M059J (cell line): ENCODE data around the gene NUDT16L1. TPM values are rescaled to one million over a fixed set of nuclear protein-coding genes. Genes with fewer than 3 reads are reported as not detected.
"Not testable (repeated sequence)": the region's sequence is repeated elsewhere in the genome, so short reads cannot be mapped to it uniquely, and the experiment has no call there.

Experiments used
- DNase-seq: peaks from one replicate; pipeline ENCODE4 v3.0.0-alpha.2; 2012; ENCODE audit warnings: low read depth
- total RNA-seq: library from RNA; depleted of rRNA; stranded (reverse); fragments of >200 nt; shearing (Covaris generic); gene quantifications from 2 replicates; pipeline ENCODE4 v1.2.3, GENCODE V29; 2014

The NUDT16L1 gene
- total RNA-seq, 1 experiment from 2014 or later: 25.7 TPM

DNA sequence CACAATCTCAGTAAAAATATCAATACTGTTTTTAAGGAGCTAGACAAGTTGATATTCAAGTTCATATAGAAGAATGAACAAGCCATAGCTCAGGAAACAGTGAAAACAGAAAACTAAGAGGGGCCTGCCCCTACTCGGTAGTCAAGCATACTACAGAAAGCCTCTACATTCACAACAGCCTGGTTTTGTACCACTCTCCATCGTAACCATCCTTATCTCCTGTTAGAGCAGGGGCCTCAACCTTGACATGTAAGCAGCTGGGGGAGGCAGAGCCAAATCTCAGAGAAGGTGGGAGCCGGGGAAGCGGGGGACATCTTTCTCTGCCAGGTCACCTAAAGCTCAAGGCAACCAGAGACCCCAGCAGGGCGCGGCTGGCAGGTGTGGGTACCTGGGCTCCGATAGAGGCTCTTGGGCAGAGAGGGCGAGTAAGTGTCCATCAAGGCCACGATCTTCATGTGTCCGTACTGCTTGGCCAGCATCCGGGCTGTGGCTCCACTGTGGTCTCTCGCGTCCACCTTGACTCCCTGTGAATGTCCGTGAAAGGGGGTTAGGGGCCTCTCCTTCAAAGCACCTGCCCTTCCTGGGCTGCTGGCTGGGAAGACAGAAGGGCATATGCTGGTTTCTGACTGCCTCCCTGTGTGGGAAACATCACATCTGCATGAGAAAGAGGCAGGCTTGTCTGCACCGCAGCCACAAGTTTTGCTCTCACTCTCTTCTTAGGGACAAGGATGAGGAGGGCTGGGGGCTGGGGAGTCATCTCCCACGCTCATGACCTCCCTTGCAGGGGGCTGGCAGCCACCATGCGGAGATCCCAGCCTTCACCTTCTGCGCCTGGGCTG is 20.5 kb downstream of the NUDT16L1 start:
- DNase-seq: no peak

GRCh38 chr16:4714996-4715395 is 21.6 kb downstream of the NUDT16L1 start:
- DNase-seq: no peak

- no peak for DNase-seq
Observed at GRCh38 chr16:4718466-4718865, 25.1 kb downstream of the NUDT16L1 start.

DNA sequence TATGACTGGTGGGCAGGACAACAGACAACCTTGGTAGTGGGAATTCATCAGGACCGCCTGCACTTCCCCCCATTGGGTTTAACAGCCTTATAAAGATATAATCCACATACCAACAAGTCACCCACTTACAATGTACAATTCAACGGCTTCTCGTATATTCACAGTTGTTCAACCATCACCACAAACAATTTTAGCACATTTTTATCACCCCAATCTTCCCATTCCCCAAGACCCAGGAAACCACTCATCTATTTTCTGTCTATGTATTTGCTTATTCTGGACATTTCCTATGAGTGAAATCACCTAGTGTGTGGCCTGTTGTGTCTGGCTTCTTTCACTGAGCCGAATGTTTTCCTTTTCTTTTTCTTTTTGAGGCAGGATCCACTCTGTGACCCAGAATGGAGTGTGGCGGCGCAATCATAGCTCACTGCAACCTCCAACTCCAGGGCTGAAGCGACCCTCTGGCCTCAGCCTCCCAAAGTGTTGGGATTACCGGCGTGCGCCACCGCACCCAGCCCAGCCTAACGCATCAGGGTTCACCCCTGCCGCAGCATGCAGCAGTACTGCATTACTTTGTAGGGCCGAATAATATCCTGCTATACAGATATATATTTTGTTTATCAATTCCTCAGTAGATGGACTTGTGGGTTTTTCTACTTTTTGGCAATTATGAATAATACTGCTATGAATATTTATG is 29.9 kb downstream of the NUDT16L1 start:
- no peak for DNase-seq

DNA sequence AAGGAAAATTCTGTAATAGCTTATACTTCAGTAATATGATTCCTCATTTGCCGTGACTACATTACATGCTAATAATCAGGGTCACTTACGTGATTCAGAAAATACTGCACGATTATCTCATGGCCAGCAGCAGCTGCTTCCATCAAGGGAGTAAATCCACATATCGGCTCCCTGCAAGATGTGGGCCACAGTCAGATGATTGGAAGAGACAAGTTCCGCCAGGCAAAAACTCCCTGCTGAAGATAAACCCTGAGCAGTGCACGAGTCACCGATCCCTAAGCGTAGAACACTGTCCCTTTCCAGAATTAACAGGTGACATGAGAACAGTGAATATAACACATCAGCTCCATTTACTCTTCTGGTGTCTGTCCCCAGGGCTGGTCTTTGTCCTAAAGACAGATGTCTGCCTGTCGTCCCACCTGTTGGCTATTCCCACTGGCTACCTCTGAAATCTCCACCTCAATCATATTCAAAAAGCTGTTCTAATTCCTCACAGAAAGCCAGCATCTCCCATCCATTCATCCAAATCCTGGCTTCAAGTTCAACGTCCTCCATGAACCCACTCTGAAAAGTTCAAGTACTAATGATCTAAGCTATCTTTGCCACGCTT is 31.4 kb downstream of the NUDT16L1 start:
- DNase-seq: no peak

GRCh38 chr16:4726616-4727015 is 33.3 kb downstream of the NUDT16L1 start:
- no peak for DNase-seq

DNA sequence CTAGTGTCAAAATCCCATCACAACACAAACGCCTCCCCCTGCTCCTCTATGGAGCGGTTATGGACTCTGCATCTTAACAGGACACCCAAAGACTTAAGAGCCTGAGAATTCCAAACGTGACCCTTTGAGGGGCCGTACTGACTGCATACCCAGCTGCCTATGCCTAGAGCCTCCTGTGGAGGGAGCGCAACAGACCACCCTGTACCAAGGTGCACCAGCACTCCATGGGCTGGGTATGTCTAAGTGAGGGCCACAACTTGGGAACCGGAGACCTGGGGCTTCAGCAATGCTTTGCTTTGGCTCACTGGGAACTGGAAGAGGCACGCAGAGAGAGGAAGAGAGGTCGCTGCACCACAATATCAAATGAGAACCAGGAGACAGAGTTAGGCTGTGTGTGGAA is 35.3 kb downstream of the NUDT16L1 start:
- no peak for DNase-seq

DNA sequence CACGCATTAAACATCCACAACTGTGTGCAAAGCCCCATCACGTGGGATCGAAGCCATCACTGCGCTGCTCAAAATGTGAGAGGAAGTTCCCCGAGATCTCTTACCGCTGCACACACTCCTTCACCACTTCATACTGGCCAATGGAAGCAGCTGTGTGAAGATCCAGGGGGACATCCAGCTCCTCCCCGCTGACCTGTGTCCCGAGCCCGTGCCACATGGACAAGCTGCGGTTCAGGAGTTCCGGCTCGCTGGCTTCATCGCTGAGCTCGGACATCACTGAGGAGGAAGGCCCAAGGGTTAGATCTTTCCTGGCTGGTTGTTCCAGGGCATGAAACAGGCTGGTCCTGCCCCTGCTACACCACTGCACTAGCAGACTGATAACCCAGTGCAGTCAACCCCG is 36.5 kb downstream of the NUDT16L1 start:
- no peak for DNase-seq

- DNase-seq: no peak
Observed at GRCh38 chr16:4733211-4733742, 39.9 kb downstream of the NUDT16L1 start.

GRCh38 chr16:4733747-4734062 is 40.3 kb downstream of the NUDT16L1 start:
- peak; percentile 12 for DNase-seq

- peak; percentile 98 for DNase-seq
Observed at GRCh38 chr16:4734063-4734729, 40.8 kb downstream of the NUDT16L1 start, which contains the start of the genes ANKS3 and DNAAF8. Gene ANKS3 (minus strand): TSS chr16:4734271. CDS start chr16:4730149, 4,122 bp downstream. Gene DNAAF8 (plus strand): TSS chr16:4734537. CDS start chr16:4736515, 1,978 bp downstream.

- DNase-seq: peak; percentile 78
Observed at GRCh38 chr16:4734730-4735535, 41.6 kb downstream of the NUDT16L1 start.

- DNase-seq: no peak
Observed at GRCh38 chr16:4736546-4736945, 43.2 kb downstream of the NUDT16L1 start.

- no peak for DNase-seq
Observed at GRCh38 chr16:4737545-4737944, 44.2 kb downstream of the NUDT16L1 start.

DNA sequence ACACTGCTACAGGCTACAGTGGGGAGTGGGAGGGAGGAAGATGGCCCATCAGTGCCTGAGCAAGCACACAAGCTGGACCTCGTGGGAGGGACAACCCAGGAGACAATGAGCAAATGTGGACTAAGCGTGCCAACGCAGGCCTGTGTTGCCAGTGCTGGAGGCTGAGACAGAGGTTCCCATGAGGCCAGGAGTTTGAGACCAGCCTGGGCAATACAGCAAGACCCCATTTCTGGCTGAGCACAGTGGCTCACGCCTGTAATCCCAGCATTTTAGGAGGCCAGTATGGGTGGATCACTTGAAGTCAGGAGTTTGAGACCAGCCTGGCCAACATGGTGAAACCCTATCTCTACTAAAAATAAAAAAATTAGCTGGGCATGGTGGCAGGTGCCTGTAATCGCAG is 45.0 kb downstream of the NUDT16L1 start:
- DNase-seq: not testable (repeated sequence)

DNA sequence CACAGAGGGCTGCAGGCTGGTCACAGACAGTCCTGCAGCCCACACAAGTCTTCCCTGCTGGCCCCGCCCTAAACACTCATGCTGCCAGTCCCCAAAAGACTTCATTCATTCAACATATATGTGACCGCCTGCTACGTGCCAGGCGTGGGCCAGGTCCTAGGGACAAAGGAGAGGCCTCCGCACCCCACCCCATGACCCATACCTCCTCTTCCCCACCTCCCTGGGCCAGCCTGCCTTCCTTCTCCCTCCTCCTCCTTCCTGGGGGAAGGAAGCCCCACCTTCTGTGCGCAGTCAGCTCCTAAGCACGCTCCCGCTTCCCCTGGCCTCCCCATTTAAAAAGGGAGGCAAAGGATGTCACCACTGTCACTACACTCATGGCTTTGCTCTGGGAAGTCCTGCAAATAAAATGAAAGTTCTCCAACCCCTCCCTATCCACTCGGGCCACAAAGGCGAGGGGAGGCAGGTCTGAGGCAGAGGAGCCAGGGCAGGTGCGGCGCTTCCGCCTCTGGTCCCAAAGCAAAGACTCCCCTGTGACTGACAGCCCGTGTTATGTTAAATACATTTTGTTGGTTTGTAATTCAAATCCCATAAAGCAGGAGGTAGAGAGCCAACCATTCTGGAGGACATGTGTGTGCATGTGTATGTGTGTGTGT is 50.0 kb downstream of the NUDT16L1 start:
- DNase-seq: no peak

DNA sequence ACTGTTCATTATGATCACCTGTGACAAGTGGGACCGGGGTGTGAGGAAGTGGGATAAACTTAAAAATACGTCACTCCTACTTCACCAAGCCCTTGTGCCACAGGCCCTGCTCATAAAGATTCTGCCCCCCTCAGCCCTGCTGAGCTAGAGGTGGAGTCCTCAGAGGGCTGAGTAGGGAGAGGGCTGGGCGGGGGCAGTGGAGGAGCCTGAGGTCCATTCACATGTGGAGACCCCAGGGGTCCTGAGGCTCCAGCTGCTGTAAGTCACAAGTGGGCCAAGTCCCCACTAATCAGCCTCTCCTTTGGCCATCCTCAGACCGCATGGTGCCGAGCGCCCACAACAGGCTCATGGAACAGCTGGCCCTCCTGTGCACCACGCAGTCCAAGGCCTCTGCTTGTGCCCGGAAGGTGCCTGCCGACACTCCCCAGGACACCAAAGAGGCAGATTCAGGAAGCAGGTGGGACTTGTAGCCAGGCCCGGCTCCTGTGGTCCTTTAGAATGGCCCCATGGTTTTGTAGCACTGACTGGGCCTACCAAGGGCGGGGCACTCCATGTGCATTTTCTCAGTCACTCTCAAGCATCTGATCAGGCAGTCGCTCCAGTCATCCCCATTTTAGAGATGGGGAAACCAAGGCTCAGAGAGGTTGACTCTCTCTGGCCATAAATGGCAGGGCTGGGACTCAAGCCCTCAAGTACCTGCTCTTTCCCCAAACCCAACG is 51.4 kb downstream of the NUDT16L1 start:
- DNase-seq: no peak

GRCh38 chr16:4745274-4745569 is 51.9 kb downstream of the NUDT16L1 start:
- no peak for DNase-seq
